HG02973 (cell line): Measurements from ENCODE around the gene ADAMTS2.

Experiments
- ATAC-seq: cut with Tn5 transposase; IDR thresholded peaks from one replicate; pipeline ENCODE4 v1.9.1; 2021; ENCODE audit warnings: moderate library complexity; ENCODE audit not compliant: unreplicated experiment

ADAMTS2 gene

DNA sequence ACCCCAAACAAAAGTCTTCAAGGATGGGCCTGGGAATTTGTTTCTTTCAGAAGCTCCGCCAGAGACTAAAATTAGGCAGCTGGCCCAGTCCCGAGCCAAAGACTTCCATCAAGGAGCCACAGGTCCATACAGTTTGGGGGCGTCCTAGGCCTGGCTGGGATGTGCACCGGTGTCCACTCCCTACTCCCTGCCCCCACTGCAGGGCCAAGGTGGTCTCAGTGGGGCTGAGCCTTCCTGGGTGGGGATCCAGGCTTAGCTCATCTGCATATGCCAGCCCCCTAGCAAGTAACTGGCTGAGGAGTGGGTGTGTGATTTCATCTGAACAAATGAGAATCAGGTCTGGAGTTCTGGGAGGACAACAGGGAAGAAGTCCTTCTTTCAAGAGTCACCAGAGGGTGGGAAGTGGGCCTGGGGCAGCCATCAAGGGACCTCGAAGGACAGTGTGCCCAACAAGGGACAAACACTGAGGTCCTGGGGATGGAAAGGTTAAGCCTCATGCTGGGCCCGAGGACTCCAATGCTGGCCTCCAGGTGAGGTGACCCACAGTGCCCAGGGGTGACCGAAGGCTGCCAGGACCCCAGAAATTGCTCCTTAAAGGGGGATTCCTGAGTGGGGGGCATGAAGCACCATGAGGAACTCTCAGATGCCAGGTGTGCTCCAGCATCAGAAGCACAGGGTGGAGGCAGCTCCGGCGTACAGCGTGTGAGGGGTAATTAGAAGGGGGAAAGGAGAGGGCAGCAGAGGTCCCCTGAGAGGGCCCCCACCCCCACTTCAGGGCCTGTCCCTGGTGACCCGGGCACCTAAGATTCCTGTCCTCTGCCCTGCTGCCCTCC is 193.8 kb downstream of the ADAMTS2 start:
- no peak for ATAC-seq

GRCh38 chr5:179150011-179150410 is 195.2 kb downstream of the ADAMTS2 start:
- ATAC-seq, result no peak

DNA sequence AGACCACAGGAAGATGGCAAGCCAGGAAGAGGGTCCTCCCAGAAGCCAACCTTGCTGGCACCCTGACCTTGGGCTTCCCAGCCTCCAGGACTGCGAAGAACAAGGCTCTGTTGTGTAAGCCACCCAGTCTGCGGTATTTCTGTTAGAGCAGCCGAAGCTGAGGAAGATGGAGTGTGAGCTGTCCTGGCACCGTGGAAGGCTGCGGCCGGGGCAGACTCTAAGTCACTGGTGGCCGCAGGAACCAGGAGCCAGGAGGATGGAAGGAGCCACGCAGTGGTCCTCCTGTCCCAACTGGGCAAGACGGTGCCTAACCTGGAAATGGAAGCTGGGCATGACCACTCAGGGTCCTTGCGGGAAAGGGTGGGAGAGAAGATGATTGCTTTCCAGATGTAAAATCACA is 196.0 kb downstream of the ADAMTS2 start:
- no peak for ATAC-seq

GRCh38 chr5:179148703-179149170 is 196.5 kb downstream of the ADAMTS2 start:
- ATAC-seq, result no peak

GRCh38 chr5:179147991-179148702 is 197.1 kb downstream of the ADAMTS2 start:
- no peak for ATAC-seq

DNA sequence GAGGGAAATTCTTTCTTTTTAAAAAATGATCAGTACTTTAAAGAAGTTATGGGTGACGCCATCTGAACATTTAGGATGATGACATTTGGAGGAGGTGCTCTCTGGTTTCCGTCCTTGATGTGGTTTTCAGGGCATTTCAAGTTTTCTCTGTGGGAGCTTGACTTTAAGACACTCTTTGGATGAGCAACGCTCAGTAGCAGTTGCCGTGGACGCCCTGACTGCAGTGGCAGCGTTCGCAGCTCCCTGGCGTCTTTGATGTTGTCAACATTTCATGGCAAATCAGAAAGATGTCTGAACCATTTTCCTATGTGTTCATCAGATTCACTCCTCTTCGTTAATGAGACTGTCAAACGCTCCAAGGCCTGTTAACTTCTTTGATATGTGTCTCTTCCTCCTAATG is 199.0 kb downstream of the ADAMTS2 start:
- no peak for ATAC-seq

DNA sequence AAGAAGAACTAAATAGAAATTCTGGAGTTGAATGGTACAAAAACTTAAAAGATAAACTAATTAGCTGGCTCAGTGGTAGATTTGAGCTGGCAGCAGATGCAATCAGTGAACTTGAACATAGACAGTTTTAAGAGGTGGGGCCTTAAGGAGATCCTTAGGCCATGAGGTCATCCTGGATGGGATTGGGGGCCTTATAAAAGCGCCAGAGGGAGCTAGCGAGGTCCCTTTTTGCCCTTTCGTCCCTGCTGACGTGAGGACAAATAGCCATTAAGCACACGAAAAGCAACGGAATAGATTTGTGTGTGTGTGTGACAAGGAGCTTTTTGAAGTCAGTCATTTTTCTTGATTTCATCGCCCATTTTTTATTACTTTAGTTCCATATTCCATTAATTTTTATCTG is 201.8 kb downstream of the ADAMTS2 start:
- no peak for ATAC-seq

DNA sequence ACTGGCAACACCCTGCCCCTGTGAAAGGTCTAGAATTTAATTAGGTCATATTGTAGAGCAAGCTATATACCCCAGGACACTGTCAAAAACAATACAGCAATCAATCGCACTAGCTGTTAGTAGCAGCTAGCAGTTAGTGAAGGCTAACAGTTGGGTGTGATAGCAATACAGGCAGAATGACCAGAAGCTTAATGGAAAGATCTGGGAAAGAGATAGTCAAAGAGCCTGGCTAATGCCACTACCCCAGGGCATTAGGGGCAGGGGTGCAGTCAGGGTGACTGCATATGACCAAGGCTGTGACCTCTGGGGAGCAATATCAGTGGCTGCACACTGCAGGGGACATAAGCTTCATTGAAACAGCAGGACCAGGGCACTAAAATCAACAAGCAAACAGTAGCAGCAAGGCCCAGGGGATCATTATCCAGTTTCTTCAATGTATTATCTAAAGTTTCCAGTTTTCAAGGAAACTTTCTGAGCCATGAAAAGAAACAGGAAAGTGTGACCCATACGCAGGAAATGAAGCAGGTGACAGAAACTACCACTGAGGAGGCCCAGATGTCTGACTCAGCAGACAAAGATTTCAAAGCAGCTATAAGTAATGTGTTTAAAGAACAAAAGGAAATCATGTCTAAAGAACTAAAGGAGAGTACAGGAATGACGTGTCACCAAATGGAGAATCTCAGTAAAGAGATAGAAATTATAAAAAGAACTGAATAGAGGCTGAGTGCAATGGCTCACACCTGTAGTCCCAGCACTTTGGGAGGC is 202.6 kb downstream of the ADAMTS2 start:
- no peak for ATAC-seq

DNA sequence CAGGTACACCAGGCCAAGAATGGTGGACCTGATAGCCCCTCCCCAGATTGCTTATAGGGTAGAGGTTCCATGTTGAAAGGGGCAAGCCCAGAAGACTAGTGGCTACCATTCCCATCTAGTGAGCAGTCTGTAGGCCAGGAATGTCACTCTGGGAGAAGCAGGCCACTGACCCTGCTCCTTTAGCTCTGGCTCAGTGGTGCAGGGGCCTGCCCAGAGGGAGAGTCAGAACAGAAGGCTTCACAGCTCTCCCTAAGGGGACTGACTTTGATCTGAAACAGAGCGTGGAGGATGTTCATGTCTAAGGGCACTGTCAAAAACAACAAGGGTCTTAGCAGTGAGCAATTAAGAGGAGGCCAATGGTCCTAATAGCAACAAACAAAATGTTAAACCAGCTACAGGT is 203.4 kb downstream of the ADAMTS2 start:
- ATAC-seq, result no peak

DNA sequence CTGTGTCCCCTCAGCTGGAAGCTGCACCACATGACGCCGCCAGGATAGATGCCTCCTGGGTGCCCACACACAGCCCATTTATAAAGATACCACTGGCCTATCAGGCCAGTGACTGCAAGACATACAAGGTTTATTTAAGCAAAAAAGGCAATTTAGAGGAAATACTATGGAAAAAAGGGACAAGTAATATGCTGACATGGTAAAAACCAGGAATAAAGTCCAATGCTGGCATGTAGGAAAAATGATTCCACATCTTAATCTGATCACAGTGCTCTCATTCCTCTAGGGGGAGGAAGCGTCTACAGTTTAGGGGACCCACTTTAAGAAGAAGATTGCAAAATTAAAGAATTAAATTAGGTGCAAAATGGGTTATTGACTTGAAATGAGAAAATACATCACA is 205.0 kb downstream of the ADAMTS2 start:
- ATAC-seq, result no peak

- no peak for ATAC-seq
Observed at GRCh38 chr5:179139936-179140235, 205.4 kb downstream of the ADAMTS2 start.

GRCh38 chr5:179139111-179139935 is 205.9 kb downstream of the ADAMTS2 start:
- ATAC-seq, result no peak

DNA sequence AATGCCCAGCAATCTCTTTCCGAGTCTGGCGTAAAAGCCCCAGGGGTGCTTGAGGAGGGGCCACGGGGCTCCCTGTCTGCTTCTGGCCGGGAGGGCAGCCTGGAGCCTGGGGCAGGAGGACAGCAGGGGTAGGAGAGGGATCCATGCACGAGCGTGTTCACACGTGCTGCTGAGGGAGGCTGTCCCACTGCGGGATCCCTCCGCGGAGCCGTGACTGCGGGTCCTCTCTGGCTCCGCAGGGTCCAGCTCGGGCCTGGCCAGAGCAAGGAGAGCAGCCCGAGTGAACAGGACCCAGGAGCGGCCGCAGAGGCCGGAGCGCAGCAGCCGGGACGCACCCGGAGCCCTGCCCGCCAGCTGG is 206.7 kb downstream of the ADAMTS2 start:
- ATAC-seq, result no peak

GRCh38 chr5:179137643-179138567 is 207.4 kb downstream of the ADAMTS2 start:
- ATAC-seq, result no peak

DNA sequence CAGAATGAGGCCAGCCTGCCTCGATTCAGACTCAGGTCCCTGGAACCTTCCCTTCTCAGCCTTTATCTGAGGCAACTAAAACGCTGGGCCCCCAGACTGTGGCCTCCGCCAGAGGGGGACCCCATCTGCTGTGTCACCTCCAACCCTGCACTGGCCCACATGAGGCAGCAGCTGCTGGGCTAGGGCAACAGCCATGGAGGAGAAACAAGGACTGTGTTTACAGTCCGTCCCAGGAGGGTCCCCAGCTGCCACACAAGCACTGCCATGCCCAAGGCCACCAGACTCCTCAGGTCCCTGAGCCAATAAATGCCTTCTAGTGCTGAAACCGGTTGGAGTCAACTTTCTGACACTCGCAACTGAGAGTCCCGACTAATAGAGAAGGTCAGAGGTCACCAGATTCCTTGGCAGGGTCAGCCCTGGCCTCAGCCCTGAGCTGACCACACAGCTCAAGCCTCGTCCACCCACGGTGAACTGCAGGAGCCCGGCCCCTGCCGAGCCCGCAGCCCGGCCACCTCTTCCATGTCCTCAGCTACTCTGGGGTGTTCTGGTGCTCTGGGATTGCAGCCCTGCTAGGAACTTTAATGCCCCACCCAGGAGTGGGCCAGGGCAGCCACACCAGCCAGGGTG is 208.1 kb downstream of the ADAMTS2 start:
- no peak for ATAC-seq

DNA sequence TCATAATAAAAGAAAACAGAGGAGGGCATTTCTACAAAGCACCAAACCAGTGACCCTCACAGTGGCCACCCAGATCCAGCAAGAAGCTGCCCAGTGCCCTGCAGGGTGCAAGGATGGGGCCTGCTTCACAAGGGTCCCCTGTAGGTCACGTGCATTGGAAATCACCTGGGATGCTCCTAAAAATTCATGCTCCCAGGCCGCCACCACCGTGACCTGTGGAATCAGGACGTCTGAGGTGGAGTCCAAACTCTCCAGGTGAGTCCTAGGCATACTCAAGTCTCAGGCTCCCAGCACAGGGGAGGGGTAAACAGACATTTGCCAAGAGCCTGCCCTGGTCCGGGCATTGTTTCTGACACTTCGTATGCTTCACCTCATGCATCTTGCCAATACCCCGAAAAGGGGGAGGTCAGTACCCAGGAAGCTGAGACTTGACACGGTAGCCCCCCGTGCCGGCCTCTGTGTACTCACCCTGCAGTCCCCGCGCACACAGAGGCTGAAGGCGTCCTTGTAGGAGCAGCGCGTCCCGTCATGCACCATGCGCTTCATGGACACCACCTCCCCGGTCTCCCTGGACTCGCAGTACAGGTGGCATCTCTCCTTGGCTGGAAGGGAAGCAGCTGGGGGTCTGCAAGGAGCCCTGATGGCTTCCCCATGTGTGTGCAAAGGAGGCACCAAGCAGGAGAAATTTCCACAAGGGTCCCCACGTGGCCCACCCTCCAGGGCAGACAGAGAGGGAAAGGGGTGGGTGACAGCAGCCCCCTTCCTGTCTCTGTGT is 209.6 kb downstream of the ADAMTS2 start:
- no peak for ATAC-seq

DNA sequence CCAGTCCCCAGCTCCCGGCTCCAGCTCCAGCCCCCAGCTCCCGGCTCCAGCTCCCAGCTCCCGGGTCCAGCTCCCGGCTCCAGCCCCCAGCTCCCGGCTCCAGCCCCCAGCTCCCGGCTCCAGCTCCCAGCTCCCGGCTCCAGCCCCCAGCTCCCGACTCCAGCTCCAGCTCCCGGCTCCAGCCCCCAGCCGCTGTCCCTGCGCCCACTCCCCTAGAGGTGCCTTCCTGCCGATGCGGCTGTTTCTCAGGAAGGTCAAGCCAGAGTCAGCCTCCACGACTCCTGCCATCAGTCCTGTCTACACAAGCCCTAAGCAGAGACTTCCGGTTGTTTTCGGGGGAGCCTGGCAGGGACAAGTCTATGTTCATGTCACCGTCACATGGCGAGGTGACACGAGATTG is 210.3 kb downstream of the ADAMTS2 start:
- ATAC-seq, result no peak

- ATAC-seq, result no peak
Observed at GRCh38 chr5:179134511-179134910, 210.8 kb downstream of the ADAMTS2 start.
